HG03135 (cell line): Measurements from ENCODE around the gene ACP1.

Experiments
- ATAC-seq: cut with Tn5 transposase; IDR thresholded peaks from one replicate; pipeline ENCODE4 v1.9.1; 2021; ENCODE audit warnings: mild to moderate bottlenecking, moderate library complexity; ENCODE audit not compliant: unreplicated experiment

The ACP1 gene

GRCh38 chr2:279956-280649 is 15.4 kb downstream of the ACP1 start:
- no peak for ATAC-seq

GRCh38 chr2:280650-281110 is 15.9 kb downstream of the ACP1 start:
- ATAC-seq: no peak

- no peak for ATAC-seq
These were observed 16.6 kb downstream of the ACP1 start for GRCh38 chr2:281381-281780.

- ATAC-seq: no peak
These were observed 17.9 kb downstream of the ACP1 start for GRCh38 chr2:282371-283263.

- ATAC-seq: no peak
These were observed 19.4 kb downstream of the ACP1 start for GRCh38 chr2:283996-284794.

- ATAC-seq: no peak
These were observed 20.2 kb downstream of the ACP1 start for GRCh38 chr2:284896-285492.

- no peak for ATAC-seq
These were observed 20.8 kb downstream of the ACP1 start for GRCh38 chr2:285531-285930.

- ATAC-seq: no peak
These were observed 21.3 kb downstream of the ACP1 start for GRCh38 chr2:286035-286434.

GRCh38 chr2:286774-287392 is 22.1 kb downstream of the ACP1 start:
- ATAC-seq: no peak

- ATAC-seq: no peak
These were observed 22.7 kb downstream of the ACP1 start for GRCh38 chr2:287471-287885.

- no peak for ATAC-seq
These were observed 23.4 kb downstream of the ACP1 start, which contains the start of gene ALKAL2 for GRCh38 chr2:287911-288757. ALKAL2 (minus strand) TSS chr2:288091; CDS start chr2:287835, 256 bp downstream.

- no peak for ATAC-seq
These were observed 24.1 kb downstream of the ACP1 start for GRCh38 chr2:288758-289361.

- ATAC-seq: no peak
These were observed 24.8 kb downstream of the ACP1 start for GRCh38 chr2:289362-290089.

- ATAC-seq: no peak
These were observed 25.5 kb downstream of the ACP1 start for GRCh38 chr2:290090-290722.

GRCh38 chr2:295090-295489 is 30.3 kb downstream of the ACP1 start:
- ATAC-seq: no peak

GRCh38 chr2:296354-296753 is 31.6 kb downstream of the ACP1 start:
- no peak for ATAC-seq

- no peak for ATAC-seq
These were observed 40.6 kb downstream of the ACP1 start for GRCh38 chr2:305366-305765.
